HG03354 (cell line): ENCODE data around the gene NALCN.

Source experiments
- ATAC-seq: cut with Tn5 transposase; IDR thresholded peaks from one replicate; pipeline ENCODE4 v1.9.1; 2021; ENCODE audit warnings: mild to moderate bottlenecking; ENCODE audit not compliant: unreplicated experiment, poor library complexity, severe bottlenecking

Gene NALCN

GRCh38 chr13:101417043-101417406 lies 717 bp upstream of the NALCN start:
- no peak for ATAC-seq

GRCh38 chr13:101415358-101416174 lies 742 bp downstream of the NALCN start:
- no peak for ATAC-seq

- no peak for ATAC-seq
Observed at GRCh38 chr13:101412076-101412475, 4.2 kb downstream of the NALCN start.

- ATAC-seq, result no peak
Observed at GRCh38 chr13:101408992-101409656, 7.2 kb downstream of the NALCN start.

- ATAC-seq, result no peak
Observed at GRCh38 chr13:101408154-101408553, 8.2 kb downstream of the NALCN start.

GRCh38 chr13:101406791-101407190 lies 9.5 kb downstream of the NALCN start:
- no peak for ATAC-seq

- no peak for ATAC-seq
Observed at GRCh38 chr13:101401196-101401595, 15.1 kb downstream of the NALCN start.

- ATAC-seq, result no peak
Observed at GRCh38 chr13:101399365-101399764, 16.9 kb downstream of the NALCN start.

- no peak for ATAC-seq
Observed at GRCh38 chr13:101398920-101399319, 17.4 kb downstream of the NALCN start.

- ATAC-seq, result no peak
Observed at GRCh38 chr13:101398191-101398590, 18.1 kb downstream of the NALCN start.

- no peak for ATAC-seq
Observed at GRCh38 chr13:101397742-101398141, 18.6 kb downstream of the NALCN start.

- no peak for ATAC-seq
Observed at GRCh38 chr13:101394605-101395004, 21.7 kb downstream of the NALCN start.

GRCh38 chr13:101393140-101393539 lies 23.2 kb downstream of the NALCN start:
- no peak for ATAC-seq

- ATAC-seq, result no peak
Observed at GRCh38 chr13:101390461-101390860, 25.8 kb downstream of the NALCN start.

GRCh38 chr13:101384929-101385328 lies 31.4 kb downstream of the NALCN start:
- ATAC-seq, result no peak

- no peak for ATAC-seq
Observed at GRCh38 chr13:101383595-101383994, 32.7 kb downstream of the NALCN start.

- ATAC-seq, result no peak
Observed at GRCh38 chr13:101382701-101383100, 33.6 kb downstream of the NALCN start.

- ATAC-seq, result no peak
Observed at GRCh38 chr13:101382086-101382485, 34.2 kb downstream of the NALCN start.

GRCh38 chr13:101360525-101360924 lies 55.8 kb downstream of the NALCN start:
- ATAC-seq, result no peak

- ATAC-seq, result no peak
Observed at GRCh38 chr13:101354895-101355294, 61.4 kb downstream of the NALCN start.

GRCh38 chr13:101346942-101347728 lies 69.2 kb downstream of the NALCN start:
- no peak for ATAC-seq
